HL-60 (cell line): ENCODE results near the gene TSPO.
"Not testable (repeated sequence)": the region's sequence is repeated elsewhere in the genome, so short reads cannot be mapped to it uniquely, and the experiment has no call there.

Experiments
- CTCF ChIP-seq: IDR thresholded peaks from one replicate; pipeline ENCODE4 v1.5.1; 2011; ENCODE audit warnings: low read length, control low read depth, inconsistent platforms; ENCODE audit not compliant: insufficient read depth
- GABPA ChIP-seq: IDR thresholded peaks from 2 replicates; pipeline ENCODE4 v1.6.1; 2012; ENCODE audit warnings: low read depth
- SPI1 ChIP-seq: IDR thresholded peaks from 2 replicates; pipeline ENCODE4 v1.6.1; 2012; ENCODE audit warnings: low read depth, mild to moderate bottlenecking, borderline replicate concordance
- TF ChIP-seq, protein P1 (sequence below): IDR thresholded peaks from 2 replicates; pipeline ENCODE4 v1.6.1; 2012; ENCODE audit warnings: low read depth; ENCODE audit not compliant: insufficient replicate concordance

DNA sequence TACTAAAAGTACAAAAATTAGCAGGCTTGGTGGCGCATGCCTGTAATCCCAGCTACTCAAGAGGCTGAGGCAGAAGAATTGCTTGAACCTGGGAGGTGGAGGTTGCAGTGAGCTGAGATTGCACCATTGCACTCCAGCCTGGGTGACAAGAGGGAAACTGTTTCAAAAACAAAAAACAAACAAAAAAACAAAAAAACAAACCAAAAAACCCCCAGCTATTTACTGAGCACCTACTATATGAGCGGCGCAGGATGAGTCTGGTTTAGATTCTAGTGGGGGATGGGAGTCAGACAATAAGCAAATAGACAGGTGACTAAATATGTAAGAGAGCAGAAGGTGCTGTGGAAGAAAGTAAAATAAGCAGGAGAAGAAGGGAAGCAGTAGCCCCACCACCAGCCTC lies 46.4 kb upstream of the TSPO start:
- TF ChIP-seq CTCF, SPI1, GABPA: not testable (repeated sequence)
- TF ChIP-seq, protein P1, sequence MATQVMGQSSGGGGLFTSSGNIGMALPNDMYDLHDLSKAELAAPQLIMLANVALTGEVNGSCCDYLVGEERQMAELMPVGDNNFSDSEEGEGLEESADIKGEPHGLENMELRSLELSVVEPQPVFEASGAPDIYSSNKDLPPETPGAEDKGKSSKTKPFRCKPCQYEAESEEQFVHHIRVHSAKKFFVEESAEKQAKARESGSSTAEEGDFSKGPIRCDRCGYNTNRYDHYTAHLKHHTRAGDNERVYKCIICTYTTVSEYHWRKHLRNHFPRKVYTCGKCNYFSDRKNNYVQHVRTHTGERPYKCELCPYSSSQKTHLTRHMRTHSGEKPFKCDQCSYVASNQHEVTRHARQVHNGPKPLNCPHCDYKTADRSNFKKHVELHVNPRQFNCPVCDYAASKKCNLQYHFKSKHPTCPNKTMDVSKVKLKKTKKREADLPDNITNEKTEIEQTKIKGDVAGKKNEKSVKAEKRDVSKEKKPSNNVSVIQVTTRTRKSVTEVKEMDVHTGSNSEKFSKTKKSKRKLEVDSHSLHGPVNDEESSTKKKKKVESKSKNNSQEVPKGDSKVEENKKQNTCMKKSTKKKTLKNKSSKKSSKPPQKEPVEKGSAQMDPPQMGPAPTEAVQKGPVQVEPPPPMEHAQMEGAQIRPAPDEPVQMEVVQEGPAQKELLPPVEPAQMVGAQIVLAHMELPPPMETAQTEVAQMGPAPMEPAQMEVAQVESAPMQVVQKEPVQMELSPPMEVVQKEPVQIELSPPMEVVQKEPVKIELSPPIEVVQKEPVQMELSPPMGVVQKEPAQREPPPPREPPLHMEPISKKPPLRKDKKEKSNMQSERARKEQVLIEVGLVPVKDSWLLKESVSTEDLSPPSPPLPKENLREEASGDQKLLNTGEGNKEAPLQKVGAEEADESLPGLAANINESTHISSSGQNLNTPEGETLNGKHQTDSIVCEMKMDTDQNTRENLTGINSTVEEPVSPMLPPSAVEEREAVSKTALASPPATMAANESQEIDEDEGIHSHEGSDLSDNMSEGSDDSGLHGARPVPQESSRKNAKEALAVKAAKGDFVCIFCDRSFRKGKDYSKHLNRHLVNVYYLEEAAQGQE: not testable (repeated sequence)
